H9 (cell line): Measurements from ENCODE around the gene PRKAG2. TPM values are rescaled to one million over a fixed set of nuclear protein-coding genes. Genes with fewer than 3 reads are reported as not detected.

Experiments
- DNase-seq: peaks from one replicate; pipeline ENCODE4 v3.0.0-alpha.2; 2017
- H2AFZ ChIP-seq: one replicate; pipeline ENCODE4 v1.6.1; 2013; ENCODE audit warnings: mild to moderate bottlenecking, low read length, control low read depth, moderate library complexity
- H2AK5ac ChIP-seq: 2 replicates; pipeline ENCODE4 v1.6.1; 2013; ENCODE audit warnings: low read length, control low read depth, mixed read lengths; ENCODE audit not compliant: insufficient read length
- H2BK120ac ChIP-seq: one replicate; pipeline ENCODE4 v1.6.1; 2013; ENCODE audit warnings: low read depth, mild to moderate bottlenecking, low read length, control low read depth, inconsistent platforms; ENCODE audit not compliant: poor library complexity, severe bottlenecking
- H2BK12ac ChIP-seq: 2 replicates; pipeline ENCODE4 v1.6.1; 2013; ENCODE audit warnings: low read length, control low read depth, mixed read lengths, low read depth; ENCODE audit not compliant: insufficient read length
- H2BK15ac ChIP-seq: 2 replicates; pipeline ENCODE4 v1.6.1; 2013; ENCODE audit warnings: low read depth, low read length, control low read depth
- H2BK20ac ChIP-seq: one replicate; pipeline ENCODE4 v1.6.1; 2013; ENCODE audit warnings: low read depth, mild to moderate bottlenecking, low read length, control low read depth, inconsistent platforms; ENCODE audit not compliant: poor library complexity, severe bottlenecking
- H2BK5ac ChIP-seq: 2 replicates; pipeline ENCODE4 v1.6.1; 2013; ENCODE audit warnings: low read length, control low read depth, mixed read lengths; ENCODE audit not compliant: insufficient read length
- H3K14ac ChIP-seq: 2 replicates; pipeline ENCODE4 v1.6.1; 2013; ENCODE audit warnings: low read length, control low read depth; ENCODE audit not compliant: insufficient read depth
- H3K18ac ChIP-seq: 2 replicates; pipeline ENCODE4 v1.6.1; 2013; ENCODE audit warnings: low read depth, mild to moderate bottlenecking, mixed read lengths, low read length, control low read depth; ENCODE audit not compliant: insufficient read length
- H3K23ac ChIP-seq: 2 replicates; pipeline ENCODE4 v1.6.1; 2013; ENCODE audit warnings: low read length, control low read depth, mixed read lengths, low read depth; ENCODE audit not compliant: insufficient read length
- H3K23me2 ChIP-seq: 2 replicates; pipeline ENCODE4 v1.6.1; 2013; ENCODE audit warnings: low read depth, mild to moderate bottlenecking, mixed read lengths, low read length, control low read depth; ENCODE audit not compliant: insufficient read length, poor library complexity, severe bottlenecking
- H3K27ac ChIP-seq: 2 replicates; pipeline ENCODE4 v1.5.1; 2013; ENCODE audit warnings: low read length, control low read depth, mixed read lengths, low read depth; ENCODE audit not compliant: insufficient read length
- H3K27me3 ChIP-seq: 2 replicates; pipeline ENCODE4 v1.6.1; 2013; ENCODE audit warnings: low read length, control low read depth, inconsistent platforms; ENCODE audit not compliant: insufficient read depth
- H3K4ac ChIP-seq: 2 replicates; pipeline ENCODE4 v1.6.1; 2013; ENCODE audit warnings: low read depth, mild to moderate bottlenecking, control low read depth, inconsistent platforms, low read length, moderate library complexity
- H3K4me1 ChIP-seq: 2 replicates; pipeline ENCODE4 v1.6.1; 2013; ENCODE audit warnings: low read length, control low read depth, inconsistent platforms; ENCODE audit not compliant: insufficient read depth
- H3K4me2 ChIP-seq: 2 replicates; pipeline ENCODE4 v1.6.1; 2013; ENCODE audit warnings: low read length, control low read depth, mixed read lengths; ENCODE audit not compliant: insufficient read length, insufficient read depth
- H3K56ac ChIP-seq: 2 replicates; pipeline ENCODE4 v1.6.1; 2013; ENCODE audit warnings: low read depth, mild to moderate bottlenecking, mixed read lengths, low read length, control low read depth; ENCODE audit not compliant: insufficient read length
- H3K79me1 ChIP-seq: 2 replicates; pipeline ENCODE4 v1.6.1; 2013; ENCODE audit warnings: low read depth, mild to moderate bottlenecking, moderate library complexity, low read length, control low read depth, inconsistent platforms; ENCODE audit not compliant: insufficient read depth, poor library complexity, severe bottlenecking
- H3K79me2 ChIP-seq: 2 replicates; pipeline ENCODE4 v1.6.1; 2013; ENCODE audit warnings: low read length, control low read depth, inconsistent platforms; ENCODE audit not compliant: insufficient read depth
- H3K9ac ChIP-seq: 2 replicates; pipeline ENCODE4 v1.6.1; 2013; ENCODE audit warnings: low read length, control low read depth, mixed read lengths; ENCODE audit not compliant: insufficient read length; ENCODE audit errors: extremely low read depth
- H3K9me3 ChIP-seq: one replicate; pipeline ENCODE4 v1.6.1; 2013; ENCODE audit warnings: low read depth, low read length, inconsistent platforms; ENCODE audit not compliant: control insufficient read depth
- H3T11ph ChIP-seq: one replicate; pipeline ENCODE4 v1.6.1; 2013; ENCODE audit warnings: mild to moderate bottlenecking, low read length, control low read depth, inconsistent platforms
- H4K20me1 ChIP-seq: one replicate; pipeline ENCODE4 v1.6.1; 2013; ENCODE audit not compliant: control insufficient read depth, insufficient read length, insufficient read depth
- H4K5ac ChIP-seq: 2 replicates; pipeline ENCODE4 v1.6.1; 2013; ENCODE audit warnings: low read depth, mild to moderate bottlenecking, mixed read lengths, low read length, control low read depth; ENCODE audit not compliant: insufficient read length
- H4K8ac ChIP-seq: replicated peaks from 2 replicates; pipeline ENCODE4 v1.6.1; 2013; ENCODE audit warnings: low read length, control low read depth, mixed read lengths, low read depth; ENCODE audit not compliant: insufficient read length
- H4K91ac ChIP-seq: 2 replicates; pipeline ENCODE4 v1.6.1; 2013; ENCODE audit warnings: low read depth, mild to moderate bottlenecking, moderate library complexity, mixed read lengths, low read length, control low read depth; ENCODE audit not compliant: insufficient read length
- H3K27ac Mint-ChIP-seq, 3 experiments: 2 replicates in 2 of 3; 3 replicates in 1 of 3; pipeline ENCODE4 v1.8.0; 2020 to 2021; ENCODE audit warnings: mixed read lengths in 3 of 3, mild to moderate bottlenecking in 1 of 3, moderate library complexity in 1 of 3
- H3K27me3 Mint-ChIP-seq: 2 replicates; pipeline ENCODE4 v1.8.0; 2021; ENCODE audit warnings: low read depth, mild to moderate bottlenecking, moderate library complexity, mixed read lengths
- H3K36me3 Mint-ChIP-seq, 3 experiments: 2 replicates in 2 of 3; 3 replicates in 1 of 3; pipeline ENCODE4 v1.8.0; 2020 to 2021; ENCODE audit warnings: low read depth in 3 of 3, mixed read lengths in 3 of 3; ENCODE audit not compliant: insufficient read depth in 1 of 3
- H3K4me1 Mint-ChIP-seq, 2 experiments: 2 replicates each; pipeline ENCODE4 v1.8.0; 2020; ENCODE audit warnings: mixed read lengths in 2 of 2
- H3K4me3 Mint-ChIP-seq, 2 experiments: 2 replicates in 1 of 2; 3 replicates in 1 of 2; pipeline ENCODE4 v1.8.0; 2020 to 2021; ENCODE audit warnings: mild to moderate bottlenecking in 2 of 2, mixed read lengths in 2 of 2, moderate library complexity in 1 of 2
- H3K9me3 Mint-ChIP-seq, 2 experiments: 2 replicates in 1 of 2; 3 replicates in 1 of 2; pipeline ENCODE4 v1.8.0; 2020; ENCODE audit warnings: mild to moderate bottlenecking in 2 of 2, mixed read lengths in 2 of 2, moderate library complexity in 1 of 2
- WGBS: extraction: QIAGEN DNeasy Blood & Tissue Kit; methylation state at CpG from one replicate; pipeline ENCODE4 v1.1.7; 2013; ENCODE audit warnings: missing lambda C conversion rate, low lambda C conversion rate, mixed read lengths; ENCODE audit not compliant: insufficient read length; ENCODE audit errors: extremely low coverage; 5-methylcytosine and 5-hydroxymethylcytosine counted together
- total RNA-seq: library from RNA; stranded (reverse); gene quantifications from 2 replicates; pipeline ENCODE4 v1.2.1, GENCODE V29; 2021
- TF ChIP-seq, protein P1 (sequence below): fragments of 200-600 bp; sonication (generic); conservative IDR thresholded peaks from 3 replicates; pipeline ENCODE4 v1.8.0; 2021; ENCODE audit warnings: antibody characterized with exemption, mild to moderate bottlenecking

The PRKAG2 gene
- total RNA-seq, 1 experiment from 2014 or later: 11.8 TPM

DNA sequence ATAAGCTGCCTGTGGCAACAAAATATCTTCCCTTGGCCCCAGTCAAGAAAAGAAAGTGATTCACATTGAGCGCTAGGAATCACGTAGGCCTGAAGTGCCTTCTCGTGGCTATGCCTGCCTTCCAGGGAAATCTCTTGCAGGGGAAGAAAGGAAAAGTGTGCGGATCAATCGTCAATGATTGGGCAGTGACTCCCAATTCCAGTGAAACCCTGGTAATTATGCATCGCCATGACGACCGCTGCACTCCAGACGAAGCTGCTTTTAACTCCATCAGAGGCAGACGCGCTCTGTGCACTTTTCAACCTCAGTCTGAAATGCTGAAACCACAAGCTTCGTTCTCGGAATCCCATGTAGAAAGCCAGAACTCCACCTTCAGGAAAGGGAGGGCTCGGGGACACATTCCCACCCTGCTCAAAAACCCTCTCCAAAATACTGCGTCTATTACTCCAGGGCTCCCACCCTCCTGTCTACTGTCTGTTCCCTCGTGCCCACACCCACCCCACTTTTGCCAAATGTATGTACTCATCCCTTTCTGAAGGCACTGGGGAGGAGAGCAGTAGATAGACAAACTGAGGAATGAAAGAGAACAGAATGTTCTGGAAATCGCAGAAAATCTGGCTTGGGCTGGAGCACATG lies 24.2 kb upstream of the PRKAG2 start:
- no CpG with 5 or more reads among the region's 17 CpGs for WGBS
- Mint-ChIP-seq H3K4me3 (no peak overlapping the region), H3K4me1 (peaks cover 12 to 16% of the 10 kb centered on the region in 2 experiments), H3K27me3 (peaks cover 37% of the 10 kb centered on the region), H3K9me3 (peaks cover 0 to 1% of the 10 kb centered on the region in 2 experiments; a peak in 3 of 5 replicates), H3K27ac (no peak overlapping the region), H3K36me3 (no peaks in the 10 kb centered on the region)
- Histone ChIP-seq H3K4me1 (no peaks in the 10 kb centered on the region), H3K79me1 (no peaks in the 10 kb centered on the region), H3K56ac (no peak overlapping the region), H2AFZ (no peak overlapping the region), H4K20me1 (no peaks in the 10 kb centered on the region), H2BK12ac (no peak overlapping the region), H4K91ac (no peak overlapping the region), H3K23ac (no peak overlapping the region), H3K18ac (no peak overlapping the region), H3K27me3 (no peaks in the 10 kb centered on the region), H2BK20ac (no peak overlapping the region), H2BK5ac (no peak overlapping the region), H2BK15ac (no peak overlapping the region), H3K27ac (no peak overlapping the region), H3K23me2 (no peaks in the 10 kb centered on the region), H3K9me3 (no peaks in the 10 kb centered on the region), H3K14ac (no peak overlapping the region; the same call in 1 of the 2 replicates), H4K5ac (no peak overlapping the region), H3K4ac (no peak overlapping the region), H3K4me2 (no peak overlapping the region), H4K8ac (no peak overlapping the region), H3K79me2 (no peaks in the 10 kb centered on the region), H3T11ph (no peak overlapping the region), H2AK5ac (no peak overlapping the region), H3K9ac (no peak overlapping the region), H2BK120ac (no peak overlapping the region)
- DNase-seq: no peak
- TF ChIP-seq, protein P1, sequence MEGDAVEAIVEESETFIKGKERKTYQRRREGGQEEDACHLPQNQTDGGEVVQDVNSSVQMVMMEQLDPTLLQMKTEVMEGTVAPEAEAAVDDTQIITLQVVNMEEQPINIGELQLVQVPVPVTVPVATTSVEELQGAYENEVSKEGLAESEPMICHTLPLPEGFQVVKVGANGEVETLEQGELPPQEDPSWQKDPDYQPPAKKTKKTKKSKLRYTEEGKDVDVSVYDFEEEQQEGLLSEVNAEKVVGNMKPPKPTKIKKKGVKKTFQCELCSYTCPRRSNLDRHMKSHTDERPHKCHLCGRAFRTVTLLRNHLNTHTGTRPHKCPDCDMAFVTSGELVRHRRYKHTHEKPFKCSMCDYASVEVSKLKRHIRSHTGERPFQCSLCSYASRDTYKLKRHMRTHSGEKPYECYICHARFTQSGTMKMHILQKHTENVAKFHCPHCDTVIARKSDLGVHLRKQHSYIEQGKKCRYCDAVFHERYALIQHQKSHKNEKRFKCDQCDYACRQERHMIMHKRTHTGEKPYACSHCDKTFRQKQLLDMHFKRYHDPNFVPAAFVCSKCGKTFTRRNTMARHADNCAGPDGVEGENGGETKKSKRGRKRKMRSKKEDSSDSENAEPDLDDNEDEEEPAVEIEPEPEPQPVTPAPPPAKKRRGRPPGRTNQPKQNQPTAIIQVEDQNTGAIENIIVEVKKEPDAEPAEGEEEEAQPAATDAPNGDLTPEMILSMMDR: no peak
